GM12878 (cell line): Measurements from ENCODE around the gene NFATC2. TPM values are rescaled to one million over a fixed set of nuclear protein-coding genes. Genes with fewer than 3 reads are reported as not detected.

ENCODE experiments used
- EGR1 ChIP-seq, 2 experiments: IDR thresholded peaks; 1 replicate in 1 of 2; 2 replicates in 1 of 2; pipeline ENCODE4 v1.6.1; 2011 to 2012; ENCODE audit warnings: low read depth in 2 of 2, low read length in 2 of 2, borderline replicate concordance in 1 of 2, mild to moderate bottlenecking in 1 of 2, moderate library complexity in 1 of 2
- EP300 ChIP-seq, 2 experiments: fragments of 150-350 bp in 1 of 2; IDR thresholded peaks; 2 replicates each; pipeline ENCODE4 v1.6.1; 2011 to 2012; ENCODE audit warnings: low read depth in 2 of 2, low read length in 2 of 2, borderline replicate concordance in 1 of 2, improper control_type of control experiment in 1 of 2, inconsistent platforms in 1 of 2; ENCODE audit not compliant: control insufficient read depth in 1 of 2
- FOS ChIP-seq: IDR thresholded peaks from 3 replicates; pipeline ENCODE4 v1.6.1; 2011; ENCODE audit warnings: borderline replicate concordance; ENCODE audit not compliant: insufficient read length; ENCODE audit errors: extremely low read depth
- HCFC1 ChIP-seq: fragments of 150-350 bp; IDR thresholded peaks from 2 replicates; pipeline ENCODE4 v1.6.1; 2014; ENCODE audit warnings: low read length
- IRF4 ChIP-seq: IDR thresholded peaks from 2 replicates; pipeline ENCODE4 v1.6.1; 2011; ENCODE audit warnings: low read depth, low read length
- MYC ChIP-seq: IDR thresholded peaks from 2 replicates; pipeline ENCODE4 v1.6.1; 2011; ENCODE audit warnings: mild to moderate bottlenecking, low read length, moderate library complexity, inconsistent platforms; ENCODE audit not compliant: insufficient read depth, insufficient replicate concordance, insufficient read length, severe bottlenecking
- NR2F1 ChIP-seq: fragments of 450-650 bp; conservative IDR thresholded peaks from 2 replicates; pipeline ENCODE4 v1.6.1; 2017; ENCODE audit warnings: mild to moderate bottlenecking
- SUPT20H ChIP-seq: IDR thresholded peaks from 2 replicates; pipeline ENCODE4 v1.6.1; 2011; ENCODE audit warnings: low read depth, mild to moderate bottlenecking, low read length, moderate library complexity, borderline replicate concordance; ENCODE audit not compliant: control insufficient read depth
- TARDBP ChIP-seq: IDR thresholded peaks from 2 replicates; pipeline ENCODE4 v1.6.1; 2016; ENCODE audit warnings: borderline replicate concordance
- ZNF24 ChIP-seq: fragments of 450-650 bp; IDR thresholded peaks from 2 replicates; pipeline ENCODE4 v1.6.1; 2017; ENCODE audit warnings: antibody characterized with exemption, mild to moderate bottlenecking
- polyA plus RNA-seq, 11 experiments: library from polyadenylated mRNA; depleted of rRNA in 4 of 11; unstranded in 6 of 11; stranded (reverse) in 5 of 11; fragments of >200 nt; fragmentation: Nextera tagmentation in 4 of 11; fragmentation: Illumina TruSeq in 1 of 11; extraction: Ambion mirVana in 4 of 11; extraction: Trizol in 1 of 11; gene quantifications; 1 replicate in 1 of 11; 2 replicates in 10 of 11; pipeline versions ENCODE4 v1.2.1 to v1.2.3, GENCODE V29; 2011 to 2016; ENCODE audit warnings: inconsistent platforms in 2 of 11, missing spikeins in 2 of 11, low read depth in 1 of 11
- total RNA-seq, 4 experiments: library from RNA; depleted of rRNA in 3 of 4; stranded (reverse); fragments of >200 nt in 3 of 4; fragmentation: Illumina TruSeq in 1 of 4; extraction: Trizol in 1 of 4; gene quantifications; 2 replicates each; pipeline versions ENCODE4 v1.2.1 to v1.2.3, GENCODE V29; 2013 to 2021
- TF ChIP-seq, protein P1 (sequence below): IDR thresholded peaks from 2 replicates; pipeline ENCODE4 v1.6.1; 2012; ENCODE audit warnings: low read depth, low read length, improper control_type of control experiment
- TF ChIP-seq, protein P2 (sequence below): fragments of 450-650 bp; IDR thresholded peaks from 2 replicates; pipeline ENCODE4 v1.6.1; 2017; ENCODE audit warnings: mild to moderate bottlenecking
- TF ChIP-seq, protein P3 (sequence below): fragments of 150-350 bp; IDR thresholded peaks from 2 replicates; pipeline ENCODE4 v1.6.1; 2014; ENCODE audit warnings: mild to moderate bottlenecking, low read depth, low read length
- TF ChIP-seq, protein P4 (sequence below): fragments of 450-650 bp; IDR thresholded peaks from 2 replicates; pipeline ENCODE4 v1.6.1; 2017; ENCODE audit warnings: low read depth, mild to moderate bottlenecking, moderate library complexity
- TF ChIP-seq, protein P5 (sequence below): fragments of 450-650 bp; IDR thresholded peaks from 2 replicates; pipeline ENCODE4 v1.6.1; 2016; ENCODE audit warnings: mild to moderate bottlenecking
- TF ChIP-seq, protein P6 (sequence below): fragments of 450-650 bp; IDR thresholded peaks from 2 replicates; pipeline ENCODE4 v1.6.1; 2016; ENCODE audit warnings: mild to moderate bottlenecking, moderate library complexity, borderline replicate concordance

Gene NFATC2
- total and polyA plus RNA-seq, 10 of the 15 experiments (the other 5 are each of a cell fraction or from before 2014, with no cell fraction given) = 3.3 to 20.0 (median 7.3) TPM

DNA sequence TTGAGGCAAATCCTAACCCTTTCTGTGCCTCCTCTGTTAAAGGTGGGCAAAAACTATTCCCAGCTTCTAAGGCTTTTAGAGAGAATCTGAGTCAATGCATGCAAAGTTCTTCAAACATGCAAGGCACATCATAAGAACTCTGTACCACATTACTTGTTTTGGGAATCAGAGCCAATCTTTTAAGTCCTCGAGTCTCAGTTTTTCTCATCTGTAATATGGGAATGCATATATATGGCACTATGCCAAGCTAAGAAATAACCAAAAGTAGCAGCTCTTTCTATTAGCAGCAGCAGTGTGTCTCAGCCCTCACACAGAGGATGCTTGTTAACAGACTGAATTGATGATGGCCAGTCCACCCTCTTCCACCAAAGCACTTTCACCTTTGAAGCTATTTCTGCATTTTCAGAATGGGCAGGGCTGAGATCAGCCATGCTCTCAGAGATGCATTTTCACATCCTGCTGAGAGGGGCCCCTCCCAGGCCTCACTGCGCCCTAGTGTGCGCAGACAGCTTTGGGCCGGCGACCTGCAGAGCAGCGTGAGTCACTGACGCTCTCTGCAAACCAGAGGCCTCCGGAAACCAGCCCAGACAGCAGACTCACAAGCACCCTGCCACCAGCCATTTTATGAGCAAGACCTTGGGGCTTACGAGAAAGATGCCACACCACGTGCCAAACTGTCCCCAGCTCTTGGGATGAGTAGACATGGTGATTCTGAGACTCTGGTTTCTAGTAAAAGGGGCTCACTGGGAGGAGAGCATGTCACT lies 138.0 kb downstream of the NFATC2 start (continued):
- no peak for TF ChIP-seq FOS
- TF ChIP-seq, protein P1, sequence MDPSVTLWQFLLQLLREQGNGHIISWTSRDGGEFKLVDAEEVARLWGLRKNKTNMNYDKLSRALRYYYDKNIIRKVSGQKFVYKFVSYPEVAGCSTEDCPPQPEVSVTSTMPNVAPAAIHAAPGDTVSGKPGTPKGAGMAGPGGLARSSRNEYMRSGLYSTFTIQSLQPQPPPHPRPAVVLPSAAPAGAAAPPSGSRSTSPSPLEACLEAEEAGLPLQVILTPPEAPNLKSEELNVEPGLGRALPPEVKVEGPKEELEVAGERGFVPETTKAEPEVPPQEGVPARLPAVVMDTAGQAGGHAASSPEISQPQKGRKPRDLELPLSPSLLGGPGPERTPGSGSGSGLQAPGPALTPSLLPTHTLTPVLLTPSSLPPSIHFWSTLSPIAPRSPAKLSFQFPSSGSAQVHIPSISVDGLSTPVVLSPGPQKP = no peak
- no peak for TF ChIP-seq HCFC1
- TF ChIP-seq, protein P2, sequence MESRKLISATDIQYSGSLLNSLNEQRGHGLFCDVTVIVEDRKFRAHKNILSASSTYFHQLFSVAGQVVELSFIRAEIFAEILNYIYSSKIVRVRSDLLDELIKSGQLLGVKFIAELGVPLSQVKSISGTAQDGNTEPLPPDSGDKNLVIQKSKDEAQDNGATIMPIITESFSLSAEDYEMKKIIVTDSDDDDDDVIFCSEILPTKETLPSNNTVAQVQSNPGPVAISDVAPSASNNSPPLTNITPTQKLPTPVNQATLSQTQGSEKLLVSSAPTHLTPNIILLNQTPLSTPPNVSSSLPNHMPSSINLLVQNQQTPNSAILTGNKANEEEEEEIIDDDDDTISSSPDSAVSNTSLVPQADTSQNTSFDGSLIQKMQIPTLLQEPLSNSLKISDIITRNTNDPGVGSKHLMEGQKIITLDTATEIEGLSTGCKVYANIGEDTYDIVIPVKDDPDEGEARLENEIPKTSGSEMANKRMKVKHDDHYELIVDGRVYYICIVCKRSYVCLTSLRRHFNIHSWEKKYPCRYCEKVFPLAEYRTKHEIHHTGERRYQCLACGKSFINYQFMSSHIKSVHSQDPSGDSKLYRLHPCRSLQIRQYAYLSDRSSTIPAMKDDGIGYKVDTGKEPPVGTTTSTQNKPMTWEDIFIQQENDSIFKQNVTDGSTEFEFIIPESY = no peak
- no peak for TF ChIP-seq ZNF24
- TF ChIP-seq, protein P3, sequence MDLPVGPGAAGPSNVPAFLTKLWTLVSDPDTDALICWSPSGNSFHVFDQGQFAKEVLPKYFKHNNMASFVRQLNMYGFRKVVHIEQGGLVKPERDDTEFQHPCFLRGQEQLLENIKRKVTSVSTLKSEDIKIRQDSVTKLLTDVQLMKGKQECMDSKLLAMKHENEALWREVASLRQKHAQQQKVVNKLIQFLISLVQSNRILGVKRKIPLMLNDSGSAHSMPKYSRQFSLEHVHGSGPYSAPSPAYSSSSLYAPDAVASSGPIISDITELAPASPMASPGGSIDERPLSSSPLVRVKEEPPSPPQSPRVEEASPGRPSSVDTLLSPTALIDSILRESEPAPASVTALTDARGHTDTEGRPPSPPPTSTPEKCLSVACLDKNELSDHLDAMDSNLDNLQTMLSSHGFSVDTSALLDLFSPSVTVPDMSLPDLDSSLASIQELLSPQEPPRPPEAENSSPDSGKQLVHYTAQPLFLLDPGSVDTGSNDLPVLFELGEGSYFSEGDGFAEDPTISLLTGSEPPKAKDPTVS = no peak
- TF ChIP-seq, protein P4, sequence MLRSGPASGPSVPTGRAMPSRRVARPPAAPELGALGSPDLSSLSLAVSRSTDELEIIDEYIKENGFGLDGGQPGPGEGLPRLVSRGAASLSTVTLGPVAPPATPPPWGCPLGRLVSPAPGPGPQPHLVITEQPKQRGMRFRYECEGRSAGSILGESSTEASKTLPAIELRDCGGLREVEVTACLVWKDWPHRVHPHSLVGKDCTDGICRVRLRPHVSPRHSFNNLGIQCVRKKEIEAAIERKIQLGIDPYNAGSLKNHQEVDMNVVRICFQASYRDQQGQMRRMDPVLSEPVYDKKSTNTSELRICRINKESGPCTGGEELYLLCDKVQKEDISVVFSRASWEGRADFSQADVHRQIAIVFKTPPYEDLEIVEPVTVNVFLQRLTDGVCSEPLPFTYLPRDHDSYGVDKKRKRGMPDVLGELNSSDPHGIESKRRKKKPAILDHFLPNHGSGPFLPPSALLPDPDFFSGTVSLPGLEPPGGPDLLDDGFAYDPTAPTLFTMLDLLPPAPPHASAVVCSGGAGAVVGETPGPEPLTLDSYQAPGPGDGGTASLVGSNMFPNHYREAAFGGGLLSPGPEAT = peak; percentile 60
- TF ChIP-seq TARDBP = peak; percentile 58; the same call in 1 of the 2 replicates
- TF ChIP-seq EP300 (IDR thresholded peaks at IDR 0.05; ENCODE audit: borderline replicate concordance in 1 of 2, control insufficient read depth in 1 of 2, low read depth in 2 of 2, low read length in 2 of 2) = peak; percentile 16 to 77; a peak in 2 of 4 replicates
- TF ChIP-seq IRF4 = no peak
- no peak for TF ChIP-seq EGR1 (IDR thresholded peaks at IDR 0.05; ENCODE audit: borderline replicate concordance in 1 of 2, low read depth in 2 of 2, low read length in 2 of 2)
- TF ChIP-seq, protein P5, sequence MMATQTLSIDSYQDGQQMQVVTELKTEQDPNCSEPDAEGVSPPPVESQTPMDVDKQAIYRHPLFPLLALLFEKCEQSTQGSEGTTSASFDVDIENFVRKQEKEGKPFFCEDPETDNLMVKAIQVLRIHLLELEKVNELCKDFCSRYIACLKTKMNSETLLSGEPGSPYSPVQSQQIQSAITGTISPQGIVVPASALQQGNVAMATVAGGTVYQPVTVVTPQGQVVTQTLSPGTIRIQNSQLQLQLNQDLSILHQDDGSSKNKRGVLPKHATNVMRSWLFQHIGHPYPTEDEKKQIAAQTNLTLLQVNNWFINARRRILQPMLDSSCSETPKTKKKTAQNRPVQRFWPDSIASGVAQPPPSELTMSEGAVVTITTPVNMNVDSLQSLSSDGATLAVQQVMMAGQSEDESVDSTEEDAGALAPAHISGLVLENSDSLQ = 0 out of 2 replicates have a peak, but pooled peaks have one; percentile 15
- no peak for TF ChIP-seq MYC
- TF ChIP-seq, protein P6, sequence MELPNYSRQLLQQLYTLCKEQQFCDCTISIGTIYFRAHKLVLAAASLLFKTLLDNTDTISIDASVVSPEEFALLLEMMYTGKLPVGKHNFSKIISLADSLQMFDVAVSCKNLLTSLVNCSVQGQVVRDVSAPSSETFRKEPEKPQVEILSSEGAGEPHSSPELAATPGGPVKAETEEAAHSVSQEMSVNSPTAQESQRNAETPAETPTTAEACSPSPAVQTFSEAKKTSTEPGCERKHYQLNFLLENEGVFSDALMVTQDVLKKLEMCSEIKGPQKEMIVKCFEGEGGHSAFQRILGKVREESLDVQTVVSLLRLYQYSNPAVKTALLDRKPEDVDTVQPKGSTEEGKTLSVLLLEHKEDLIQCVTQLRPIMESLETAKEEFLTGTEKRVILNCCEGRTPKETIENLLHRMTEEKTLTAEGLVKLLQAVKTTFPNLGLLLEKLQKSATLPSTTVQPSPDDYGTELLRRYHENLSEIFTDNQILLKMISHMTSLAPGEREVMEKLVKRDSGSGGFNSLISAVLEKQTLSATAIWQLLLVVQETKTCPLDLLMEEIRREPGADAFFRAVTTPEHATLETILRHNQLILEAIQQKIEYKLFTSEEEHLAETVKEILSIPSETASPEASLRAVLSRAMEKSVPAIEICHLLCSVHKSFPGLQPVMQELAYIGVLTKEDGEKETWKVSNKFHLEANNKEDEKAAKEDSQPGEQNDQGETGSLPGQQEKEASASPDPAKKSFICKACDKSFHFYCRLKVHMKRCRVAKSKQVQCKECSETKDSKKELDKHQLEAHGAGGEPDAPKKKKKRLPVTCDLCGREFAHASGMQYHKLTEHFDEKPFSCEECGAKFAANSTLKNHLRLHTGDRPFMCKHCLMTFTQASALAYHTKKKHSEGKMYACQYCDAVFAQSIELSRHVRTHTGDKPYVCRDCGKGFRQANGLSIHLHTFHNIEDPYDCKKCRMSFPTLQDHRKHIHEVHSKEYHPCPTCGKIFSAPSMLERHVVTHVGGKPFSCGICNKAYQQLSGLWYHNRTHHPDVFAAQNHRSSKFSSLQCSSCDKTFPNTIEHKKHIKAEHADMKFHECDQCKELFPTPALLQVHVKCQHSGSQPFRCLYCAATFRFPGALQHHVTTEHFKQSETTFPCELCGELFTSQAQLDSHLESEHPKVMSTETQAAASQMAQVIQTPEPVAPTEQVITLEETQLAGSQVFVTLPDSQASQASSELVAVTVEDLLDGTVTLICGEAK = no peak
- TF ChIP-seq SUPT20H = no peak
- no peak for TF ChIP-seq NR2F1
